Fibroblast of lung (primary cell): Measurements from ENCODE around the gene SESN2. TPM values are rescaled to one million over a fixed set of nuclear protein-coding genes. Genes with fewer than 3 reads are reported as not detected.
A peak's percentile ranks its signal among the peaks of the same experiment; 100 is the strongest.

ENCODE experiments used
- DNase-seq, 2 donors: peaks; one replicate each; pipeline versions ENCODE4 v3.0.0 to v3.0.0-alpha.2; 2010; ENCODE audit warnings: low read depth in 2 of 2
- H2AFZ ChIP-seq: 2 replicates; pipeline ENCODE4 v1.5.1; 2012; ENCODE audit warnings: low read length, control low read depth, inconsistent platforms
- H3K27ac ChIP-seq: 2 replicates; pipeline ENCODE4 v1.5.1; 2011; ENCODE audit warnings: low read length, control low read depth; ENCODE audit not compliant: insufficient read depth
- H3K27me3 ChIP-seq: 2 replicates; pipeline ENCODE4 v1.5.1; 2011; ENCODE audit warnings: mild to moderate bottlenecking, low read length; ENCODE audit not compliant: control insufficient read depth, insufficient read depth
- H3K36me3 ChIP-seq: 2 replicates; pipeline ENCODE4 v1.5.1; 2011; ENCODE audit warnings: low read length; ENCODE audit not compliant: control insufficient read depth, insufficient read depth
- H3K4me1 ChIP-seq: 2 replicates; pipeline ENCODE4 v1.5.1; 2011; ENCODE audit warnings: low read length; ENCODE audit not compliant: control insufficient read depth, insufficient read depth; ENCODE audit errors: extremely low read depth
- H3K4me2 ChIP-seq: 2 replicates; pipeline ENCODE4 v1.5.1; 2011; ENCODE audit warnings: low read length, control low read depth; ENCODE audit not compliant: insufficient read depth; ENCODE audit errors: extremely low read depth
- H3K4me3 ChIP-seq, 4 experiments: fragments of 200-600 bp in 1 of 4; sonication (generic) in 1 of 4; replicated peaks in 1 of 4; 2 replicates each; pipeline ENCODE4 v1.5.1; 2011 to 2016; ENCODE audit warnings: low read length in 4 of 4, low read depth in 3 of 4, mild to moderate bottlenecking in 3 of 4, control low read depth in 2 of 4, inconsistent platforms in 1 of 4, mixed read lengths in 1 of 4; ENCODE audit not compliant: insufficient read depth in 1 of 4; ENCODE audit errors: control extremely low read depth in 1 of 4
- H3K79me2 ChIP-seq: 2 replicates; pipeline ENCODE4 v1.5.1; 2012; ENCODE audit warnings: mild to moderate bottlenecking, low read length, inconsistent platforms; ENCODE audit not compliant: control insufficient read depth, insufficient read depth
- H3K9ac ChIP-seq: 2 replicates; pipeline ENCODE4 v1.5.1; 2011; ENCODE audit warnings: mild to moderate bottlenecking, low read length, control low read depth; ENCODE audit not compliant: insufficient read depth
- H3K9me3 ChIP-seq: 2 replicates; pipeline ENCODE4 v1.5.1; 2012; ENCODE audit warnings: low read depth, low read length; ENCODE audit not compliant: control insufficient read depth, insufficient read depth
- H4K20me1 ChIP-seq: 2 replicates; pipeline ENCODE4 v1.5.1; 2011; ENCODE audit warnings: low read length; ENCODE audit not compliant: control insufficient read depth, insufficient read depth; ENCODE audit errors: extremely low read depth
- EZH2 ChIP-seq: IDR thresholded peaks from 2 replicates; pipeline ENCODE4 v1.5.1; 2012; ENCODE audit warnings: low read length, control low read depth, mild to moderate bottlenecking; ENCODE audit errors: missing control alignments
- polyA minus RNA-seq: library from RNA; depleted of rRNA, polyadenylated mRNA; stranded (reverse); fragments of >200 nt; gene quantifications from 2 replicates; pipeline ENCODE4 v1.2.3, GENCODE V29; 2011; ENCODE audit warnings: low replicate concordance
- polyA plus RNA-seq, 2 donors: library from polyadenylated mRNA; depleted of rRNA in 1 of 2; stranded (reverse) in 1 of 2; unstranded in 1 of 2; fragments of >200 nt; gene quantifications; 2 replicates each; pipeline ENCODE4 v1.2.1, GENCODE V29; 2011 to 2012; ENCODE audit warnings: missing spikeins in 1 of 2
- total RNA-seq: library from RNA; depleted of rRNA; stranded (reverse); fragments of >200 nt; gene quantifications from 2 replicates; pipeline ENCODE4 v1.2.1, GENCODE V29; 2014
- TF ChIP-seq, protein P1 (sequence below), 2 donors: IDR thresholded peaks in 1 of 2; conservative IDR thresholded peaks in 1 of 2; 1 replicate in 1 of 2; 2 replicates in 1 of 2; pipeline ENCODE4 v1.5.1; 2011 to 2012; ENCODE audit warnings: low read length in 2 of 2, control low read depth in 1 of 2, inconsistent platforms in 1 of 2, low read depth in 1 of 2, mild to moderate bottlenecking in 1 of 2

SESN2 gene
- total RNA-seq, result 40.1 and 55.2 TPM in 2 replicates
- 8.4 and 12.4 TPM in 2 replicates for polyA plus RNA-seq
- 9.7 and 15.0 TPM in 2 replicates for polyA plus RNA-seq (2012)
- polyA minus RNA-seq, result 26.2 and 35.5 TPM in 2 replicates

- peaks cover 11% of the 10 kb centered on the region for H3K4me1 ChIP-seq
- DNase-seq, result peak; percentile 94 to 99
- H2AFZ ChIP-seq, result peak within 1 kb of the TSS; percentile 65
- peak within 1 kb of the TSS; percentile 94 for H3K9ac ChIP-seq
- peak within 1 kb of the TSS; percentile 73 for H3K4me2 ChIP-seq
- peak within 1 kb of the TSS; percentile 58 to 94 (median 73) for H3K4me3 ChIP-seq
- H4K20me1 ChIP-seq, result peaks cover 11% of the 10 kb centered on the region
- peak within 1 kb of the TSS; percentile 92 for H3K27ac ChIP-seq
- H3K36me3 ChIP-seq, result no peaks in the 10 kb centered on the region
- H3K9me3 ChIP-seq, result no peaks in the 10 kb centered on the region
- no peaks in the 10 kb centered on the region for H3K27me3 ChIP-seq
- no peak for TF ChIP-seq EZH2
- TF ChIP-seq, protein P1, sequence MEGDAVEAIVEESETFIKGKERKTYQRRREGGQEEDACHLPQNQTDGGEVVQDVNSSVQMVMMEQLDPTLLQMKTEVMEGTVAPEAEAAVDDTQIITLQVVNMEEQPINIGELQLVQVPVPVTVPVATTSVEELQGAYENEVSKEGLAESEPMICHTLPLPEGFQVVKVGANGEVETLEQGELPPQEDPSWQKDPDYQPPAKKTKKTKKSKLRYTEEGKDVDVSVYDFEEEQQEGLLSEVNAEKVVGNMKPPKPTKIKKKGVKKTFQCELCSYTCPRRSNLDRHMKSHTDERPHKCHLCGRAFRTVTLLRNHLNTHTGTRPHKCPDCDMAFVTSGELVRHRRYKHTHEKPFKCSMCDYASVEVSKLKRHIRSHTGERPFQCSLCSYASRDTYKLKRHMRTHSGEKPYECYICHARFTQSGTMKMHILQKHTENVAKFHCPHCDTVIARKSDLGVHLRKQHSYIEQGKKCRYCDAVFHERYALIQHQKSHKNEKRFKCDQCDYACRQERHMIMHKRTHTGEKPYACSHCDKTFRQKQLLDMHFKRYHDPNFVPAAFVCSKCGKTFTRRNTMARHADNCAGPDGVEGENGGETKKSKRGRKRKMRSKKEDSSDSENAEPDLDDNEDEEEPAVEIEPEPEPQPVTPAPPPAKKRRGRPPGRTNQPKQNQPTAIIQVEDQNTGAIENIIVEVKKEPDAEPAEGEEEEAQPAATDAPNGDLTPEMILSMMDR (conservative IDR thresholded peaks at IDR 0.05 in 1 of 2, IDR thresholded peaks at IDR 0.05 in 1 of 2; ENCODE audit: low read depth in 1 of 2, low read length in 2 of 2), result no peak
- H3K79me2 ChIP-seq, result peaks cover 44% of the 10 kb centered on the region
Observed at GRCh38 chr1:28259252-28259933, at the start of gene SESN2. SESN2 (plus strand) TSS chr1:28259518; CDS start chr1:28259848, 330 bp downstream.

DNA sequence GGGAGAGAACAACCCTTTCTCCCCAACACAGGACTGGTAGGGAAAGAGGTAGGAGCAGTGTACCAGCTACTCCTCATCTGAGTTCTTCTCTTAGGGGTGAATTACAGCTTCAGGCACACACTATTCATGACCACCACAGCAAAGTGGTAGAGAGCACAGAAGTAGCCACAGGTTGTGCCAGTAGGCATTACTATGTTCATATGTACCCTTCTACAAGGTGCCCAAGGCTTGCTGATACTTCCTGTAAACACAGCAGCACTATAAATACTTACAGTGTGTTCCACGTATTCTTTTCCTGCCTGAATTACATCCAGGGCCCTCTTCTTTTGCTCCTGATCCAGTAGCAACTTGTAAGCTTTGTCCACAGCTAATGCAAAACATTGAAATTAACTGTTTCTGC is 49.6 kb upstream of the SESN2 start:
- TF ChIP-seq, protein P1 (conservative IDR thresholded peaks at IDR 0.05 in 1 of 2, IDR thresholded peaks at IDR 0.05 in 1 of 2; ENCODE audit: low read depth in 1 of 2, low read length in 2 of 2), result no peak
- no peak for TF ChIP-seq EZH2
- Histone ChIP-seq H3K4me2 (no peak overlapping the region), H3K9ac (no peak overlapping the region), H3K4me1 (no peaks in the 10 kb centered on the region), H3K36me3 (peaks cover 4% of the 10 kb centered on the region), H3K27ac (no peak overlapping the region), H3K4me3 (no peak overlapping the region), H3K79me2 (no peaks in the 10 kb centered on the region), H2AFZ (no peak overlapping the region), H3K27me3 (no peaks in the 10 kb centered on the region), H4K20me1 (no peaks in the 10 kb centered on the region), H3K9me3 (no peaks in the 10 kb centered on the region)
- DNase-seq, result no peak

GRCh38 chr1:28213315-28213714 is 46.0 kb upstream of the SESN2 start:
- H3K79me2 ChIP-seq, result no peaks in the 10 kb centered on the region
- H4K20me1 ChIP-seq, result no peaks in the 10 kb centered on the region
- no peak overlapping the region for H2AFZ ChIP-seq
- no peak overlapping the region for H3K9ac ChIP-seq
- no peak overlapping the region for H3K4me3 ChIP-seq
- H3K36me3 ChIP-seq, result peaks cover 4% of the 10 kb centered on the region
- TF ChIP-seq, protein P1 (conservative IDR thresholded peaks at IDR 0.05 in 1 of 2, IDR thresholded peaks at IDR 0.05 in 1 of 2; ENCODE audit: low read depth in 1 of 2, low read length in 2 of 2), result no peak
- no peak for TF ChIP-seq EZH2
- H3K9me3 ChIP-seq, result no peaks in the 10 kb centered on the region
- no peak overlapping the region for H3K27ac ChIP-seq
- no peak for DNase-seq
- no peak overlapping the region for H3K4me2 ChIP-seq
- H3K4me1 ChIP-seq, result no peaks in the 10 kb centered on the region
- no peaks in the 10 kb centered on the region for H3K27me3 ChIP-seq
